Fibroblast of peridontal ligament (primary cell): Measurements from ENCODE around the gene TCP10L.
"Not testable (repeated sequence)": the region's sequence is repeated elsewhere in the genome, so short reads cannot be mapped to it uniquely, and the experiment has no call there.

ENCODE experiments used
- DNase-seq: peaks from one replicate; pipeline ENCODE4 v3.0.0-alpha.2; 2010; ENCODE audit errors: extremely low read depth

TCP10L gene

GRCh38 chr21:32554832-32555638 lies 30.3 kb downstream of the TCP10L start:
- DNase-seq = peak; percentile 82

- DNase-seq = no peak
These were observed 35.4 kb downstream of the TCP10L start for GRCh38 chr21:32549886-32550285.

GRCh38 chr21:32549440-32549839 lies 35.9 kb downstream of the TCP10L start:
- no peak for DNase-seq

- DNase-seq = no peak
These were observed 36.3 kb downstream of the TCP10L start for GRCh38 chr21:32548978-32549377.

GRCh38 chr21:32547018-32547417 lies 38.3 kb downstream of the TCP10L start:
- DNase-seq = no peak

- DNase-seq = peak; percentile 56
These were observed 39.3 kb downstream of the TCP10L start for GRCh38 chr21:32545948-32546441.

GRCh38 chr21:32544697-32545096 lies 40.6 kb downstream of the TCP10L start:
- DNase-seq = no peak

GRCh38 chr21:32543975-32544374 lies 41.3 kb downstream of the TCP10L start:
- DNase-seq = no peak

- not testable (repeated sequence) for DNase-seq
These were observed 42.3 kb downstream of the TCP10L start for GRCh38 chr21:32543056-32543455.

- no peak for DNase-seq
These were observed 45.9 kb downstream of the TCP10L start for GRCh38 chr21:32539378-32539777.

GRCh38 chr21:32538147-32538792 lies 47.1 kb downstream of the TCP10L start:
- DNase-seq = no peak

GRCh38 chr21:32537569-32537881 lies 47.8 kb downstream of the TCP10L start:
- DNase-seq = no peak

- DNase-seq = no peak
These were observed 49.7 kb downstream of the TCP10L start for GRCh38 chr21:32535612-32536011.

GRCh38 chr21:32534113-32534512 lies 51.2 kb downstream of the TCP10L start:
- no peak for DNase-seq

- DNase-seq = no peak
These were observed 51.7 kb downstream of the TCP10L start for GRCh38 chr21:32533611-32534010.

- DNase-seq = no peak
These were observed 52.3 kb downstream of the TCP10L start for GRCh38 chr21:32533053-32533452.

GRCh38 chr21:32532636-32533035 lies 52.7 kb downstream of the TCP10L start:
- DNase-seq = no peak

GRCh38 chr21:32531561-32531960 lies 53.8 kb downstream of the TCP10L start:
- DNase-seq = not testable (repeated sequence)

- not testable (repeated sequence) for DNase-seq
These were observed 54.5 kb downstream of the TCP10L start for GRCh38 chr21:32530809-32531208.

- DNase-seq = no peak
These were observed 55.6 kb downstream of the TCP10L start for GRCh38 chr21:32529679-32530078.

- DNase-seq = no peak
These were observed 60.0 kb downstream of the TCP10L start for GRCh38 chr21:32525282-32525681.

GRCh38 chr21:32523988-32524719 lies 61.2 kb downstream of the TCP10L start:
- peak; percentile 89 for DNase-seq
